ENCODE data around the gene EHBP1. TPM values are rescaled to one million over a fixed set of nuclear protein-coding genes. Genes with fewer than 3 reads are reported as not detected.

Gene EHBP1
- polyA plus RNA-seq, 3 donors, result 4.2 to 6.1 (median 6.0) TPM

GRCh38 chr2:62884514-62884913, 179.0 kb downstream of the EHBP1 start:
- no CpG with 5 or more reads among the region's 1 CpG for WGBS (ENCODE audit: insufficient coverage)
- Histone ChIP-seq H3K4me1 (ENCODE audit: control insufficient read depth in 1 of 2, insufficient read depth in 2 of 2, low read length in 2 of 2) (no peaks in the 10 kb centered on the region), H3K9me3 (replicated peaks in 1 of 2; ENCODE audit: control insufficient read depth in 1 of 2, insufficient read depth in 1 of 2, low read length in 2 of 2) (no peaks in the 10 kb centered on the region), H2AFZ (ENCODE audit: insufficient read depth, low read depth, low read length, poor library complexity, severe bottlenecking) (no peak overlapping the region), H3K4me2 (replicated peaks; ENCODE audit: extremely low read depth, low read length, poor library complexity, severe bottlenecking) (no peak overlapping the region), H3K79me2 (ENCODE audit: insufficient read depth, low read length) (no peaks in the 10 kb centered on the region), H3K9ac (ENCODE audit: insufficient read depth, low read length, poor library complexity, severe bottlenecking) (no peak overlapping the region), H3K4me3 (replicated peaks in 1 of 3; ENCODE audit: low read depth in 2 of 3, low read length in 3 of 3) (no peak overlapping the region), H3K27me3 (ENCODE audit: control insufficient read depth in 2 of 2, insufficient read depth in 2 of 2, low read length in 2 of 2) (no peaks in the 10 kb centered on the region), H3K36me3 (replicated peaks in 1 of 2; ENCODE audit: control insufficient read depth in 1 of 2, insufficient read depth in 2 of 2, low read length in 2 of 2) (no peaks in the 10 kb centered on the region), H4K20me1 (ENCODE audit: insufficient read depth, low read length) (no peaks in the 10 kb centered on the region), H3K27ac (ENCODE audit: low read depth in 1 of 2, low read length in 2 of 2) (no peak overlapping the region)
- Mint-ChIP-seq H3K9me3 (peaks cover 0 to 4% (median 0%) of the 10 kb centered on the region in 7 donors), H3K27ac (no peak overlapping the region), H3K27me3 (ENCODE audit: low read depth in 3 of 3) (no peaks in the 10 kb centered on the region), H3K36me3 (peaks cover 0 to 5% of the 10 kb centered on the region in 2 donors), H3K4me3 (no peak overlapping the region), H3K4me1 (no peaks in the 10 kb centered on the region)
- intact Hi-C loops (cut with micrococcal nuclease), result no loop called here
- DNase-seq, result no peak
- no peak for TF ChIP-seq CTCF (IDR thresholded peaks at IDR 0.05)

- Mint-ChIP-seq H3K4me1 (no peaks in the 10 kb centered on the region), H3K36me3 (peaks cover 0 to 3% of the 10 kb centered on the region in 2 donors), H3K27me3 (ENCODE audit: low read depth in 3 of 3) (no peaks in the 10 kb centered on the region), H3K27ac (no peak overlapping the region), H3K4me3 (no peak overlapping the region), H3K9me3 (no peaks in the 10 kb centered on the region)
- H3K9ac ChIP-seq (ENCODE audit: insufficient read depth, low read length, poor library complexity, severe bottlenecking), result no peak overlapping the region
- H3K27ac ChIP-seq (ENCODE audit: low read depth in 1 of 2, low read length in 2 of 2), result no peak overlapping the region
- H2AFZ ChIP-seq (ENCODE audit: insufficient read depth, low read depth, low read length, poor library complexity, severe bottlenecking), result no peak overlapping the region
- no peaks in the 10 kb centered on the region for H3K27me3 ChIP-seq (ENCODE audit: control insufficient read depth in 2 of 2, insufficient read depth in 2 of 2, low read length in 2 of 2)
- no peaks in the 10 kb centered on the region for H3K4me1 ChIP-seq (ENCODE audit: control insufficient read depth in 1 of 2, insufficient read depth in 2 of 2, low read length in 2 of 2)
- WGBS (ENCODE audit: insufficient coverage), result no CpG with 5 or more reads among the region's 2 CpGs
- no peaks in the 10 kb centered on the region for H3K9me3 ChIP-seq (replicated peaks in 1 of 2; ENCODE audit: control insufficient read depth in 1 of 2, insufficient read depth in 1 of 2, low read length in 2 of 2)
- no peak overlapping the region for H3K4me2 ChIP-seq (replicated peaks; ENCODE audit: extremely low read depth, low read length, poor library complexity, severe bottlenecking)
- no peak for TF ChIP-seq CTCF (IDR thresholded peaks at IDR 0.05)
- no peaks in the 10 kb centered on the region for H3K36me3 ChIP-seq (replicated peaks in 1 of 2; ENCODE audit: control insufficient read depth in 1 of 2, insufficient read depth in 2 of 2, low read length in 2 of 2)
- DNase-seq, result no peak
- H3K79me2 ChIP-seq (ENCODE audit: insufficient read depth, low read length), result no peaks in the 10 kb centered on the region
- H4K20me1 ChIP-seq (ENCODE audit: insufficient read depth, low read length), result no peaks in the 10 kb centered on the region
- intact Hi-C loops (cut with micrococcal nuclease), result no loop called here
- no peak overlapping the region for H3K4me3 ChIP-seq (replicated peaks in 1 of 3; ENCODE audit: low read depth in 2 of 3, low read length in 3 of 3)
Observed at GRCh38 chr2:62894966-62895631, 189.6 kb downstream of the EHBP1 start.

Data from CD14-positive monocyte (primary cell).